Smooth muscle cell (in vitro differentiated cells): ENCODE results near the gene PLCH1. TPM values are rescaled to one million over a fixed set of nuclear protein-coding genes. Genes with fewer than 3 reads are reported as not detected.

Experiments used
- DNase-seq: peaks from one replicate; lab custom pipeline; 2025; ENCODE audit not compliant: unreplicated experiment; lab: John Stamatoyannopoulos, UW
- H2AFZ ChIP-seq: fragments of 200-600 bp; sonication (generic); 2 replicates; pipeline ENCODE4 v1.6.0; 2016; ENCODE audit warnings: antibody characterized with exemption, low read depth, mild to moderate bottlenecking
- H3F3A ChIP-seq: fragments of 200-600 bp; sonication (generic); 2 replicates; pipeline ENCODE4 v1.6.0; 2017; ENCODE audit warnings: antibody characterized with exemption, low read depth
- H3K27ac ChIP-seq: fragments of 200-600 bp; sonication (generic); 2 replicates; pipeline ENCODE4 v1.5.1; 2016; ENCODE audit warnings: low read depth, mild to moderate bottlenecking
- H3K27me3 ChIP-seq: fragments of 200-600 bp; sonication (generic); 2 replicates; pipeline ENCODE4 v1.6.1; 2016; ENCODE audit warnings: low read depth, mild to moderate bottlenecking
- H3K36me3 ChIP-seq: fragments of 200-600 bp; sonication (generic); 2 replicates; pipeline ENCODE4 v1.5.1; 2016; ENCODE audit warnings: low read depth
- H3K4me1 ChIP-seq: fragments of 200-600 bp; sonication (generic); 2 replicates; pipeline ENCODE4 v1.5.1; 2016; ENCODE audit warnings: low read depth
- H3K4me2 ChIP-seq: fragments of 200-600 bp; sonication (generic); 2 replicates; pipeline ENCODE4 v1.6.0; 2016; ENCODE audit warnings: mild to moderate bottlenecking
- H3K4me3 ChIP-seq: fragments of 200-600 bp; sonication (generic); 2 replicates; pipeline ENCODE4 v1.5.1; 2016; ENCODE audit warnings: mild to moderate bottlenecking
- H3K79me2 ChIP-seq: fragments of 200-600 bp; sonication (generic); 2 replicates; pipeline ENCODE4 v1.6.0; 2016; ENCODE audit warnings: low read depth, mild to moderate bottlenecking
- H3K9ac ChIP-seq: fragments of 200-600 bp; sonication (generic); 2 replicates; pipeline ENCODE4 v1.6.0; 2016; ENCODE audit warnings: low read depth
- H3K9me3 ChIP-seq: fragments of 200-600 bp; sonication (generic); replicated peaks from 2 replicates; pipeline ENCODE4 v1.5.1; 2016; ENCODE audit warnings: low read depth
- H4K20me1 ChIP-seq: fragments of 200-600 bp; sonication (generic); 2 replicates; pipeline ENCODE4 v1.6.0; 2016; ENCODE audit warnings: low read depth
- CTCF ChIP-seq: fragments of 200-600 bp; sonication (generic); IDR thresholded peaks from 2 replicates; pipeline ENCODE4 v1.5.1; 2017; ENCODE audit warnings: borderline replicate concordance, mild to moderate bottlenecking, antibody characterized with exemption; ENCODE audit not compliant: insufficient read depth, poor library complexity, severe bottlenecking
- WGBS: methylation state at CpG from one replicate; pipeline ENCODE4 v1.1.7; 2016; ENCODE audit warnings: low lambda C conversion rate; 5-methylcytosine and 5-hydroxymethylcytosine counted together
- polyA plus RNA-seq: library from polyadenylated mRNA; unstranded; fragments of >200 nt; fragmentation: Nextera tagmentation; extraction: Ambion mirVana; gene quantifications from 2 replicates; pipeline ENCODE4 v1.2.1, GENCODE V29; 2016
- total RNA-seq: library from RNA; depleted of rRNA; stranded (reverse); fragments of >200 nt; gene quantifications from 2 replicates; pipeline ENCODE4 v1.2.3, GENCODE V29; 2014

PLCH1 gene
- total and polyA plus RNA-seq, 2 experiments from 2014 or later, result 0.36 TPM; not detected in 1

- DNase-seq, result no peak
- TF ChIP-seq CTCF, result no peak
- Histone ChIP-seq H3K36me3 (no peaks in the 10 kb centered on the region), H3K79me2 (no peaks in the 10 kb centered on the region), H3K4me3 (no peak overlapping the region), H2AFZ (no peak overlapping the region), H4K20me1 (no peaks in the 10 kb centered on the region), H3F3A (no peaks in the 10 kb centered on the region), H3K9me3 (no peaks in the 10 kb centered on the region), H3K4me2 (no peak overlapping the region), H3K27me3 (no peaks in the 10 kb centered on the region), H3K4me1 (no peaks in the 10 kb centered on the region), H3K9ac (no peak overlapping the region), H3K27ac (no peak overlapping the region)
- WGBS, result 77% methylated on average over 6 of the region's 6 CpGs
These were observed 409.8 kb downstream of the PLCH1 start for GRCh38 chr3:155334914-155335723.

GRCh38 chr3:155334215-155334913, 410.5 kb downstream of the PLCH1 start:
- Histone ChIP-seq H3K36me3 (no peaks in the 10 kb centered on the region), H3K9me3 (no peaks in the 10 kb centered on the region), H3K27me3 (no peaks in the 10 kb centered on the region), H2AFZ (no peak overlapping the region), H3K27ac (no peak overlapping the region), H3K4me3 (no peak overlapping the region), H3K9ac (no peak overlapping the region), H4K20me1 (no peaks in the 10 kb centered on the region), H3K79me2 (no peaks in the 10 kb centered on the region), H3F3A (no peaks in the 10 kb centered on the region), H3K4me1 (no peaks in the 10 kb centered on the region), H3K4me2 (no peak overlapping the region)
- TF ChIP-seq CTCF, result no peak
- DNase-seq, result no peak
- WGBS, result 86% methylated on average over 3 of the region's 3 CpGs

- Histone ChIP-seq H3K4me3 (no peak overlapping the region), H3K27me3 (no peaks in the 10 kb centered on the region), H3K9me3 (no peaks in the 10 kb centered on the region), H3K36me3 (no peaks in the 10 kb centered on the region), H3F3A (no peaks in the 10 kb centered on the region), H4K20me1 (no peaks in the 10 kb centered on the region), H3K4me2 (no peak overlapping the region), H2AFZ (no peak overlapping the region), H3K27ac (no peak overlapping the region), H3K9ac (no peak overlapping the region), H3K4me1 (no peaks in the 10 kb centered on the region), H3K79me2 (no peaks in the 10 kb centered on the region)
- WGBS, result 78% methylated on average over 4 of the region's 4 CpGs
- no peak for DNase-seq
- TF ChIP-seq CTCF, result no peak
These were observed 412.2 kb downstream of the PLCH1 start for GRCh38 chr3:155332716-155333115.

GRCh38 chr3:155331078-155331477, 413.8 kb downstream of the PLCH1 start:
- H3K79me2 ChIP-seq, result no peaks in the 10 kb centered on the region
- H3K36me3 ChIP-seq, result no peaks in the 10 kb centered on the region
- no peak overlapping the region for H3K4me3 ChIP-seq
- no peak for DNase-seq
- TF ChIP-seq CTCF, result no peak
- no peaks in the 10 kb centered on the region for H3F3A ChIP-seq
- no peak overlapping the region for H3K9ac ChIP-seq
- H3K27ac ChIP-seq, result no peak overlapping the region
- H3K4me1 ChIP-seq, result no peaks in the 10 kb centered on the region
- no peak overlapping the region for H2AFZ ChIP-seq
- no peak overlapping the region for H3K4me2 ChIP-seq
- no peaks in the 10 kb centered on the region for H3K27me3 ChIP-seq
- WGBS, result 100% methylated on average over 2 of the region's 2 CpGs
- H4K20me1 ChIP-seq, result no peaks in the 10 kb centered on the region
- no peaks in the 10 kb centered on the region for H3K9me3 ChIP-seq
